ENCODE results near the gene GUCD1.
"Not testable (repeated sequence)": the region's sequence is repeated elsewhere in the genome, so short reads cannot be mapped to it uniquely, and the experiment has no call there.

Gene GUCD1

GRCh38 chr22:24555165-24556039 is 464 bp upstream of the GUCD1 start, which contains the start of gene SNRPD3:
SNRPD3 (plus strand) TSS chr22:24555999; CDS start chr22:24557675, 1,676 bp downstream.
- H3K36me3 ChIP-seq (ENCODE audit: control insufficient read depth, insufficient read depth, low read length), result no peaks in the 10 kb centered on the region
- H3K27ac ChIP-seq, result peak within 1 kb of the TSS; percentile 99
- H3K27me3 ChIP-seq (ENCODE audit: control insufficient read depth, insufficient read depth, low read length), result no peaks in the 10 kb centered on the region
- H3K4me1 ChIP-seq, result no peaks in the 10 kb centered on the region
- no peaks in the 10 kb centered on the region for H3K9me3 ChIP-seq (ENCODE audit: control insufficient read depth, low read length)
- H3K79me2 ChIP-seq, result peaks cover 24% of the 10 kb centered on the region
- peak within 1 kb of the TSS; percentile 76 for H3K9ac ChIP-seq
- H2AFZ ChIP-seq, result peak within 1 kb of the TSS; percentile 100
- peak within 1 kb of the TSS; percentile 97 for H3K4me2 ChIP-seq (ENCODE audit: low read length)
- no peak for TF ChIP-seq CTCF (IDR thresholded peaks at IDR 0.05)
- peak within 1 kb of the TSS; percentile 98 for H3K4me3 ChIP-seq (ENCODE audit: low read depth, low read length)

GRCh38 chr22:24553597-24554312 is 1.2 kb downstream of the GUCD1 start:
- Histone ChIP-seq H3K27me3 (ENCODE audit: control insufficient read depth, insufficient read depth, low read length) (no peaks in the 10 kb centered on the region), H3K79me2 (peaks cover 24% of the 10 kb centered on the region), H2AFZ (peak overlapping the region; percentile 59), H3K4me3 (ENCODE audit: low read depth, low read length) (peak overlapping the region; percentile 82), H3K9ac (no peak overlapping the region), H3K9me3 (ENCODE audit: control insufficient read depth, low read length) (no peaks in the 10 kb centered on the region), H3K4me2 (ENCODE audit: low read length) (peak overlapping the region; percentile 93), H3K4me1 (no peaks in the 10 kb centered on the region), H3K27ac (peak overlapping the region; percentile 75), H3K36me3 (ENCODE audit: control insufficient read depth, insufficient read depth, low read length) (no peaks in the 10 kb centered on the region)
- TF ChIP-seq CTCF (IDR thresholded peaks at IDR 0.05), result no peak

GRCh38 chr22:24552503-24553286 is 2.2 kb downstream of the GUCD1 start:
- not testable (repeated sequence) for H3K4me2 ChIP-seq (ENCODE audit: low read length); H3K4me1 ChIP-seq; H3K9me3 ChIP-seq (ENCODE audit: control insufficient read depth, low read length); H3K27me3 ChIP-seq (ENCODE audit: control insufficient read depth, insufficient read depth, low read length); H2AFZ ChIP-seq; H3K36me3 ChIP-seq (ENCODE audit: control insufficient read depth, insufficient read depth, low read length); H3K27ac ChIP-seq; H3K9ac ChIP-seq; H3K4me3 ChIP-seq (ENCODE audit: low read depth, low read length)
- H3K79me2 ChIP-seq, result peaks cover 19% of the 10 kb centered on the region

GRCh38 chr22:24550902-24551435 is 4.0 kb downstream of the GUCD1 start:
- H3K4me2 ChIP-seq (ENCODE audit: low read length), result no peak overlapping the region
- no peaks in the 10 kb centered on the region for H3K27me3 ChIP-seq (ENCODE audit: control insufficient read depth, insufficient read depth, low read length)
- no peaks in the 10 kb centered on the region for H3K36me3 ChIP-seq (ENCODE audit: control insufficient read depth, insufficient read depth, low read length)
- no peak overlapping the region for H3K9ac ChIP-seq
- H3K27ac ChIP-seq, result no peak overlapping the region
- no peak overlapping the region for H3K4me3 ChIP-seq (ENCODE audit: low read depth, low read length)
- H3K4me1 ChIP-seq, result no peaks in the 10 kb centered on the region
- H3K9me3 ChIP-seq (ENCODE audit: control insufficient read depth, low read length), result no peaks in the 10 kb centered on the region
- peaks cover 7% of the 10 kb centered on the region for H3K79me2 ChIP-seq
- H2AFZ ChIP-seq, result no peak overlapping the region
- TF ChIP-seq CTCF (IDR thresholded peaks at IDR 0.05), result no peak

Measured in parathyroid adenoma (tissue), 2 donors.